ENCODE results near the gene ZNF492.
"Not testable (repeated sequence)": the region's sequence is repeated elsewhere in the genome, so short reads cannot be mapped to it uniquely, and the experiment has no call there.

ZNF492 gene

GRCh38 chr19:22633706-22634449 is at the start of gene ZNF492:
ZNF492 (plus strand) TSS chr19:22634324; CDS start chr19:22653400, 19,076 bp downstream.
- DNase-seq, result peak; percentile 80

- no peak for DNase-seq
These were observed 38.7 kb upstream of the ZNF492 start for GRCh38 chr19:22595422-22595821.

GRCh38 chr19:22595918-22596341 is 38.2 kb upstream of the ZNF492 start:
- DNase-seq, result no peak

- no peak for DNase-seq
These were observed 33.2 kb upstream of the ZNF492 start for GRCh38 chr19:22600690-22601648.

GRCh38 chr19:22601906-22602630 is 32.1 kb upstream of the ZNF492 start:
- DNase-seq, result no peak

GRCh38 chr19:22602631-22603272 is 31.4 kb upstream of the ZNF492 start:
- DNase-seq, result no peak

- no peak for DNase-seq
These were observed 30.3 kb upstream of the ZNF492 start for GRCh38 chr19:22603518-22604440.

GRCh38 chr19:22604571-22605274 is 29.4 kb upstream of the ZNF492 start:
- DNase-seq, result no peak

GRCh38 chr19:22605275-22606211 is 28.6 kb upstream of the ZNF492 start:
- no peak for DNase-seq

GRCh38 chr19:22606212-22606553 is 27.9 kb upstream of the ZNF492 start:
- no peak for DNase-seq

- DNase-seq, result no peak
These were observed 27.0 kb upstream of the ZNF492 start for GRCh38 chr19:22606954-22607652.

GRCh38 chr19:22607653-22608430 is 26.3 kb upstream of the ZNF492 start:
- DNase-seq, result no peak

GRCh38 chr19:22608441-22608840 is 25.7 kb upstream of the ZNF492 start:
- no peak for DNase-seq

GRCh38 chr19:22609630-22610029 is 24.5 kb upstream of the ZNF492 start:
- no peak for DNase-seq

GRCh38 chr19:22610121-22610520 is 24.0 kb upstream of the ZNF492 start:
- DNase-seq, result no peak

GRCh38 chr19:22612316-22612715 is 21.8 kb upstream of the ZNF492 start:
- no peak for DNase-seq

- no peak for DNase-seq
These were observed 17.5 kb upstream of the ZNF492 start for GRCh38 chr19:22616659-22617058.

GRCh38 chr19:22617181-22617580 is 16.9 kb upstream of the ZNF492 start:
- DNase-seq, result not testable (repeated sequence)

All from activated naive CD4-positive, alpha-beta T cell treated with Interleukin-2 at 50 U/mL for 16 hours (primary cell).